ENCODE results near the gene TMEM231.
A peak's percentile ranks its signal among the peaks of the same experiment; 100 is the strongest.

The TMEM231 gene

DNA sequence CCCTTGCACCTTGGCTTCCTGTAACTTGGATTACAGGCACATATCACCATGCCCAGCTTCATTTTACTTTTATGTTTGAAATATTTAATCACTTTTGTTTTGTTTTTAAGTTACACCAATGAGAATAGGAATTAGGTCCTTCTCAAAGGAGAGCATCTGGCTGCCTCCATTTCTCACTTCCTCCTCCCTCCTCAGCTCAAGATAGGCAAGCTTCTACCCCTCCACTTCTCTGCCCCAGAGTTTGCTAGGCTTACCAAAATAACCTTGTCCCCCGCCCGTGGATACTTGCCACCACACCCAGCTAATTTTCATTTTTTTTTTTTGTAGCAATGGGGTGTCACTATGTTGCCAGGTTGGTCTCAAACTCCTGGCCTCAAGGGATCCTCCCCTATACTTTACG is 28.1 kb upstream of the TMEM231 start:
- Histone ChIP-seq H3K9ac (ENCODE audit: low read length) (no peak overlapping the region), H3K27ac (ENCODE audit: low read depth, low read length, poor library complexity, severe bottlenecking) (peak overlapping the region; percentile 22), H3K9me2 (ENCODE audit: low read depth, low read length) (no peaks in the 10 kb centered on the region), H3K4me3 (ENCODE audit: low read depth, low read length, poor library complexity, severe bottlenecking) (no peak overlapping the region), H3F3A (ENCODE audit: insufficient read depth, low read length) (no peaks in the 10 kb centered on the region), H3K9me3 (ENCODE audit: low read length) (no peaks in the 10 kb centered on the region), H3K4me2 (ENCODE audit: low read length) (no peak overlapping the region), H3K36me3 (ENCODE audit: insufficient read depth, low read length) (peaks cover 15% of the 10 kb centered on the region; the same call in 1 of the 2 replicates), H2AFZ (ENCODE audit: low read length) (no peak overlapping the region), H3K79me2 (ENCODE audit: insufficient read depth, low read length) (no peaks in the 10 kb centered on the region), H3K27me3 (ENCODE audit: insufficient read depth, low read length) (no peaks in the 10 kb centered on the region), H3K4me1 (ENCODE audit: insufficient read depth, low read length, severe bottlenecking) (peaks cover 10% of the 10 kb centered on the region), H4K20me1 (ENCODE audit: insufficient read depth, low read length) (no peaks in the 10 kb centered on the region)
- TF ChIP-seq, protein P1, sequence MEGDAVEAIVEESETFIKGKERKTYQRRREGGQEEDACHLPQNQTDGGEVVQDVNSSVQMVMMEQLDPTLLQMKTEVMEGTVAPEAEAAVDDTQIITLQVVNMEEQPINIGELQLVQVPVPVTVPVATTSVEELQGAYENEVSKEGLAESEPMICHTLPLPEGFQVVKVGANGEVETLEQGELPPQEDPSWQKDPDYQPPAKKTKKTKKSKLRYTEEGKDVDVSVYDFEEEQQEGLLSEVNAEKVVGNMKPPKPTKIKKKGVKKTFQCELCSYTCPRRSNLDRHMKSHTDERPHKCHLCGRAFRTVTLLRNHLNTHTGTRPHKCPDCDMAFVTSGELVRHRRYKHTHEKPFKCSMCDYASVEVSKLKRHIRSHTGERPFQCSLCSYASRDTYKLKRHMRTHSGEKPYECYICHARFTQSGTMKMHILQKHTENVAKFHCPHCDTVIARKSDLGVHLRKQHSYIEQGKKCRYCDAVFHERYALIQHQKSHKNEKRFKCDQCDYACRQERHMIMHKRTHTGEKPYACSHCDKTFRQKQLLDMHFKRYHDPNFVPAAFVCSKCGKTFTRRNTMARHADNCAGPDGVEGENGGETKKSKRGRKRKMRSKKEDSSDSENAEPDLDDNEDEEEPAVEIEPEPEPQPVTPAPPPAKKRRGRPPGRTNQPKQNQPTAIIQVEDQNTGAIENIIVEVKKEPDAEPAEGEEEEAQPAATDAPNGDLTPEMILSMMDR (IDR thresholded peaks at IDR 0.05; ENCODE audit: low read length), result no peak
- no peak for TF ChIP-seq EZH2 (IDR thresholded peaks at IDR 0.05; ENCODE audit: borderline replicate concordance, low read length)

DNA sequence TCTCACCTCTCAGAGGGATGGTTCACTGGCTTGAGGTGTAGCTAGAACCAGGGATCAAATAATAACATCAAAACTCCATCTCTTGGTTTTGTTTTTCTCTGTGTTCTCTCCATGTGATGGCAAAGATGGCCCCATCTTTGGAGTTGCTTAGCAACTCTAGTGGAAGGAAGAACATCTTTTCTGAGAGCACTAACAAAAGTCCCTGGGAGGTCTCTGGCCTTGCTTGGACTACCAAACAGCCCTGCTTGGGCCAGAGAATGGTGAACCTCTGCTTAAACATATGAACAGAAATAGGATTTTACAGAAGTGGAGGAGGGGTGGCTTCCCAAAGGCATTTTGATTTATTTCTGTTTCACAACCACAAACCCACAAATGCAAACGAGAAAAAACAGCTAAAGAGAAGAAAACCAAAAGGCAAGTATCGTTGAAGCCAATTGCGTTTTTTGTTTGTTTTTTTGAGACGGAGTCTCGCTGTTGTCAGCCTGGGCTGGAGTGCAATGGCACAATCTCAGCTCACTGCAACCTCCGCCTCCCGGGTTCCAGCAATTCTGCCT is 23.3 kb upstream of the TMEM231 start:
- no peak overlapping the region for H3K9ac ChIP-seq (ENCODE audit: low read length)
- H3K4me1 ChIP-seq (ENCODE audit: insufficient read depth, low read length, severe bottlenecking), result peaks cover 7% of the 10 kb centered on the region
- no peaks in the 10 kb centered on the region for H3K79me2 ChIP-seq (ENCODE audit: insufficient read depth, low read length)
- no peak overlapping the region for H3K27ac ChIP-seq (ENCODE audit: low read depth, low read length, poor library complexity, severe bottlenecking)
- no peak for TF ChIP-seq EZH2 (IDR thresholded peaks at IDR 0.05; ENCODE audit: borderline replicate concordance, low read length)
- TF ChIP-seq, protein P1 (IDR thresholded peaks at IDR 0.05; ENCODE audit: low read length), result no peak
- H3K36me3 ChIP-seq (ENCODE audit: insufficient read depth, low read length), result peaks cover 56% of the 10 kb centered on the region
- H3K9me2 ChIP-seq (ENCODE audit: low read depth, low read length), result no peaks in the 10 kb centered on the region
- H3K9me3 ChIP-seq (ENCODE audit: low read length), result no peaks in the 10 kb centered on the region
- H3K27me3 ChIP-seq (ENCODE audit: insufficient read depth, low read length), result no peaks in the 10 kb centered on the region
- H3F3A ChIP-seq (ENCODE audit: insufficient read depth, low read length), result no peaks in the 10 kb centered on the region
- no peak overlapping the region for H3K4me3 ChIP-seq (ENCODE audit: low read depth, low read length, poor library complexity, severe bottlenecking)
- H4K20me1 ChIP-seq (ENCODE audit: insufficient read depth, low read length), result no peaks in the 10 kb centered on the region
- H2AFZ ChIP-seq (ENCODE audit: low read length), result no peak overlapping the region
- H3K4me2 ChIP-seq (ENCODE audit: low read length), result no peak overlapping the region

DNA sequence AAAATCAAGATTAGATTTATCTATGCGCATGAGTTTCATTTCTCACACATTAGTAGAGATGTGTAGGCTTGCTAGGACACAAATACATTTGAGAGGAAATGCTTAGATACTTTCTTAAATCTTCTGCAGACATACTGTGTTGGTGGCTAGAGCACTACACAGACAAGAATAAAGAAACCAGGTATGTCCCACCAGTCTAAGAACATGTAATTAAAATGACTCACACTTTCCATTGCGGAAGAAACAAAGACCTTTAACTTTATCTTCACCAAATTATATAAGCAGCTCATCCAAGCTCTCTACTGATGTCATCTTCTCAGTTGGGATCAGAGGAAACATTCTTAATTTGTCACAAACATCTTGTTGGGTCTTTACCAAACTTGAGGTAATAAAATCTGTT is 22.7 kb upstream of the TMEM231 start:
- no peak overlapping the region for H3K4me2 ChIP-seq (ENCODE audit: low read length)
- H2AFZ ChIP-seq (ENCODE audit: low read length), result no peak overlapping the region
- H4K20me1 ChIP-seq (ENCODE audit: insufficient read depth, low read length), result no peaks in the 10 kb centered on the region
- TF ChIP-seq, protein P1 (IDR thresholded peaks at IDR 0.05; ENCODE audit: low read length), result no peak
- no peak for TF ChIP-seq EZH2 (IDR thresholded peaks at IDR 0.05; ENCODE audit: borderline replicate concordance, low read length)
- no peaks in the 10 kb centered on the region for H3K9me3 ChIP-seq (ENCODE audit: low read length)
- peaks cover under 1% of the 10 kb centered on the region for H3K4me1 ChIP-seq (ENCODE audit: insufficient read depth, low read length, severe bottlenecking)
- no peak overlapping the region for H3K4me3 ChIP-seq (ENCODE audit: low read depth, low read length, poor library complexity, severe bottlenecking)
- H3K79me2 ChIP-seq (ENCODE audit: insufficient read depth, low read length), result no peaks in the 10 kb centered on the region
- no peaks in the 10 kb centered on the region for H3K9me2 ChIP-seq (ENCODE audit: low read depth, low read length)
- H3K27me3 ChIP-seq (ENCODE audit: insufficient read depth, low read length), result no peaks in the 10 kb centered on the region
- H3K36me3 ChIP-seq (ENCODE audit: insufficient read depth, low read length), result peaks cover 62% of the 10 kb centered on the region
- H3F3A ChIP-seq (ENCODE audit: insufficient read depth, low read length), result no peaks in the 10 kb centered on the region
- no peak overlapping the region for H3K27ac ChIP-seq (ENCODE audit: low read depth, low read length, poor library complexity, severe bottlenecking)
- no peak overlapping the region for H3K9ac ChIP-seq (ENCODE audit: low read length)
